Dedifferentiated amniotic fluid mesenchymal stem cell (primary cell): ENCODE results near the gene ACVR2B.

ENCODE experiments used
- DNase-seq: peaks from one replicate; pipeline ENCODE4 v3.0.0-alpha.2; 2016; ENCODE audit errors: extremely low spot score

Gene ACVR2B

GRCh38 chr3:38533285-38533976 lies 79.7 kb downstream of the ACVR2B start:
- no peak for DNase-seq

DNA sequence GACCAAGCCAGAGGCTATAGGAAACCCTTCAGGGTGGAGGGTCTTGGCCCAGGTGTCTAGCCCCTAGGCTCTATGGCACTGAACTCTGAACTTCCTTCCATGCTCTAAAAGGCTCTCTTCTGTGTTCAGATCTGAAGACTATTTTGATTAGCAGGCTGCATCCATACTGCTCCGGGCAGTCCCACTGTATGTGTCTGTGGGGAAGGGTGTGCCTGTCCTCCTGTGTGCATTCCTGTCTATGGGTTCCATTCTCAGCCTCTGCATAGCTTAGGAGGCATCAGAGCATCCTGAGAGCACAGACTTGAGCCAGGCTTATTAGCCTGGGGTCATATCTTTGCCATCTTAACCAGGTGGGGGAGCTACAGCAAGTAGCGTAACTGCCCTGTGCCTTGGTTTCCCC lies 80.5 kb downstream of the ACVR2B start:
- no peak for DNase-seq

- no peak for DNase-seq
These were observed 80.9 kb downstream of the ACVR2B start for GRCh38 chr3:38534604-38535003.

- DNase-seq: no peak
These were observed 83.0 kb downstream of the ACVR2B start for GRCh38 chr3:38536671-38537070.

- DNase-seq: no peak
These were observed 85.2 kb downstream of the ACVR2B start for GRCh38 chr3:38538773-38539353.

- no peak for DNase-seq
These were observed 88.1 kb downstream of the ACVR2B start for GRCh38 chr3:38541806-38542205.
